Thyroid gland (tissue), 4 donors: ENCODE results near the gene AGFG2. TPM values are rescaled to one million over a fixed set of nuclear protein-coding genes. Genes with fewer than 3 reads are reported as not detected.

Experiments
- DNase-seq, 2 donors: peaks; one replicate each; pipeline ENCODE4 v3.0.0-alpha.2; 2019
- H3K27ac ChIP-seq, 3 donors: fragments of 200-600 bp; sonication (generic); 1 replicate in 2 of 3; 2 replicates in 1 of 3; pipeline ENCODE4 v1.5.1; 2016 to 2019; ENCODE audit warnings: mild to moderate bottlenecking in 1 of 3, moderate library complexity in 1 of 3
- H3K27me3 ChIP-seq: fragments of 200-600 bp; sonication (generic); one replicate; pipeline ENCODE4 v1.5.1; 2019
- H3K36me3 ChIP-seq, 2 donors: fragments of 200-600 bp; sonication (generic); one replicate each; pipeline ENCODE4 v1.5.1; 2016 to 2019
- H3K4me1 ChIP-seq, 2 donors: fragments of 200-600 bp; sonication (generic); one replicate each; pipeline ENCODE4 v1.5.1; 2017 to 2019
- H3K4me3 ChIP-seq, 3 donors: fragments of 200-600 bp; sonication (generic); replicated peaks in 1 of 3; 1 replicate in 2 of 3; 2 replicates in 1 of 3; pipeline ENCODE4 v1.5.1; 2016; ENCODE audit warnings: mild to moderate bottlenecking in 1 of 3
- H3K9me3 ChIP-seq: fragments of 200-600 bp; sonication (generic); one replicate; pipeline ENCODE4 v1.5.1; 2017
- CTCF ChIP-seq, 6 experiments: fragments of 200-600 bp in 3 of 6; fragments of 450-650 bp in 3 of 6; sonication (generic) in 3 of 6; IDR thresholded peaks; one replicate each; pipeline ENCODE4 v1.5.1; 2016 to 2019; ENCODE audit warnings: antibody characterized with exemption in 6 of 6, mild to moderate bottlenecking in 2 of 6, inconsistent platforms in 1 of 6, moderate library complexity in 1 of 6
- POLR2A ChIP-seq, 2 donors: fragments of 450-650 bp; IDR thresholded peaks; one replicate each; pipeline ENCODE4 v1.6.1; 2017; ENCODE audit warnings: antibody characterized with exemption in 2 of 2, mild to moderate bottlenecking in 2 of 2, moderate library complexity in 1 of 2
- WGBS, 2 donors: methylation state at CpG; one replicate each; pipeline ENCODE4 v1.1.5; 2017; 5-methylcytosine and 5-hydroxymethylcytosine counted together
- intact Hi-C: fragments of 100-400 bp; cut with DNase I; formaldehyde crosslinking; loops from one replicate; pipeline ENCODE4 v1.15.1; 2023
- total RNA-seq, 4 donors: library from RNA; depleted of rRNA; stranded (reverse); fragments of >200 nt; gene quantifications; one replicate each; pipeline ENCODE4 v1.2.3, GENCODE V29; 2016

AGFG2 gene
- total RNA-seq, 4 donors from 2014 or later: 26.1 to 34.6 (median 28.0) TPM

GRCh38 chr7:100570954-100571828 is 32.2 kb downstream of the AGFG2 start:
- H3K4me1 ChIP-seq: peaks cover 12 to 18% of the 10 kb centered on the region in 2 donors
- H3K36me3 ChIP-seq: peaks cover 16% of the 10 kb centered on the region in 2 donors
- 71 to 76% methylated on average over 14 to 18 of the region's 26 CpGs for WGBS, 2 donors
- no peak overlapping the region for H3K4me3 ChIP-seq
- no peaks in the 10 kb centered on the region for H3K27me3 ChIP-seq
- H3K9me3 ChIP-seq: no peaks in the 10 kb centered on the region
- intact Hi-C loops: no loop called here
- DNase-seq: no peak
- H3K27ac ChIP-seq: no peak overlapping the region
- TF ChIP-seq POLR2A (IDR thresholded peaks at IDR 0.05): no peak
- no peak for TF ChIP-seq CTCF (IDR thresholded peaks at IDR 0.05)

GRCh38 chr7:100571829-100572116 is 32.8 kb downstream of the AGFG2 start:
- Histone ChIP-seq H3K4me1 (peaks cover 12 to 18% of the 10 kb centered on the region in 2 donors), H3K27me3 (no peaks in the 10 kb centered on the region), H3K9me3 (no peaks in the 10 kb centered on the region), H3K4me3 (no peak overlapping the region), H3K36me3 (peaks cover 22% of the 10 kb centered on the region in 2 donors), H3K27ac (no peak overlapping the region)
- peak; percentile 62 to 70 for DNase-seq
- TF ChIP-seq CTCF (IDR thresholded peaks at IDR 0.05) (no peak), POLR2A (IDR thresholded peaks at IDR 0.05) (no peak)
- intact Hi-C loops: no loop called here
- WGBS, 2 donors: 83 to 95% methylated on average over 2 of the region's 2 CpGs

GRCh38 chr7:100572281-100572948 is 33.4 kb downstream of the AGFG2 start:
- H3K4me3 ChIP-seq: no peak overlapping the region
- peaks cover 12 to 18% of the 10 kb centered on the region in 2 donors for H3K4me1 ChIP-seq
- peaks cover 27 to 29% of the 10 kb centered on the region in 2 donors for H3K36me3 ChIP-seq
- no peaks in the 10 kb centered on the region for H3K27me3 ChIP-seq
- DNase-seq: peak; percentile 37 to 38
- intact Hi-C loops: no loop called here
- H3K27ac ChIP-seq: no peak overlapping the region
- 66 to 81% methylated on average over 17 to 18 of the region's 20 CpGs for WGBS, 2 donors
- H3K9me3 ChIP-seq: no peaks in the 10 kb centered on the region
- no peak for TF ChIP-seq POLR2A (IDR thresholded peaks at IDR 0.05)
- no peak for TF ChIP-seq CTCF (IDR thresholded peaks at IDR 0.05)

GRCh38 chr7:100572949-100573675 is 34.1 kb downstream of the AGFG2 start:
- DNase-seq: no peak
- Histone ChIP-seq H3K36me3 (peaks cover 34 to 36% of the 10 kb centered on the region in 2 donors), H3K4me1 (peaks cover 12 to 18% of the 10 kb centered on the region in 2 donors), H3K27me3 (no peaks in the 10 kb centered on the region), H3K4me3 (no peak overlapping the region), H3K9me3 (no peaks in the 10 kb centered on the region), H3K27ac (no peak overlapping the region)
- intact Hi-C loops: no loop called here
- 84 to 94% methylated on average over 8 to 27 of the region's 30 CpGs for WGBS, 2 donors
- TF ChIP-seq POLR2A (IDR thresholded peaks at IDR 0.05) (no peak), CTCF (IDR thresholded peaks at IDR 0.05) (no peak)
